ENCODE data around the gene PTPRM. TPM values are rescaled to one million over a fixed set of nuclear protein-coding genes. Genes with fewer than 3 reads are reported as not detected.

PTPRM gene
- total and polyA plus RNA-seq, 2 of the 8 experiments (the other 6 are each of a cell fraction or from before 2014, with no cell fraction given) = 4.1 to 7.0 TPM

DNA sequence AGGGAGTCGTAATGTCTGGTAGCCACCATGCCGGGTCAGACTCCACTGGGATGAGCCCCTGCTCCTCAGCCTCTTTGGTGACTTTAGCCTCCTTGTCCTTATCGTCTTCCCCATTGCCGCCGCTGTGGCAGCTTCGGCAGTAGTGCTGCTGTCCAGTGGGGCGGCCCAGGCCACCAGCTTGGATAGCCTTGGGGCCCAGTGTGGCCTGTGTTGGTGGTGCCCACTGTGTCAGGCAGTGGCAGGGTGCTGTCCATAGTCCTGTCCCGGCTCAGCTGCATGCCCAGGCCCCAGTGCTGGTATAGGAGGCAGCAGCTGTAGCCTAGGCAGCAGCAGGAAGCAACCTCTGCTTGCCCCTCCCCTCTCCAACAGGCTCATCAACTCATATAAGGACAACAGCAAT is 845.0 kb downstream of the PTPRM start:
- Histone ChIP-seq H4K20me1 (replicated peaks in 1 of 2; ENCODE audit: control insufficient read depth in 1 of 2, insufficient read depth in 2 of 2, low read length in 2 of 2) (no peaks in the 10 kb centered on the region), H2BK120ac (replicated peaks; ENCODE audit: low read depth, low read length) (no peak overlapping the region), H2AFZ (ENCODE audit: low read length) (no peak overlapping the region), H3K18ac (ENCODE audit: extremely low read depth, low read length) (no peak overlapping the region), H3K79me2 (ENCODE audit: control insufficient read depth in 1 of 2, insufficient read depth in 2 of 2, low read length in 2 of 2) (no peaks in the 10 kb centered on the region), H4K8ac (ENCODE audit: extremely low read depth, insufficient read depth, low read length) (no peak overlapping the region), H3K56ac (replicated peaks; ENCODE audit: insufficient read length, low read depth, low read length) (no peak overlapping the region), H3K27me3 (replicated peaks in 1 of 4; ENCODE audit: control insufficient read depth in 3 of 4, extremely low read depth in 1 of 4, insufficient read depth in 3 of 4, low read length in 3 of 4) (no peaks in the 10 kb centered on the region), H3K9me3 (ENCODE audit: insufficient read depth in 2 of 2, low read depth in 1 of 2, low read length in 1 of 2) (peaks cover 5 to 13% of the 10 kb centered on the region in 2 experiments; a peak in 3 of 4 replicates), H3K27ac (ENCODE audit: low read depth, low read length) (no peak overlapping the region), H3K4me3 (ENCODE audit: extremely low read depth in 1 of 4, insufficient read depth in 2 of 4, low read depth in 3 of 4, low read length in 4 of 4) (no peak overlapping the region), H3K4me2 (ENCODE audit: insufficient read depth in 1 of 2, low read depth in 2 of 2, low read length in 2 of 2) (no peak overlapping the region), H3K36me3 (ENCODE audit: control insufficient read depth in 2 of 4, insufficient read depth in 4 of 4, low read length in 3 of 4) (no peaks in the 10 kb centered on the region), H2BK12ac (ENCODE audit: low read depth, low read length) (no peak overlapping the region), H3K23ac (ENCODE audit: insufficient read length) (no peak overlapping the region), H3K4ac (replicated peaks; ENCODE audit: insufficient read length, low read depth, low read length) (no peak overlapping the region), H3K23me2 (ENCODE audit: low read depth, low read length) (no peaks in the 10 kb centered on the region), H3K4me1 (replicated peaks in 1 of 4; ENCODE audit: control insufficient read depth in 3 of 4, insufficient read depth in 4 of 4, low read length in 3 of 4) (no peaks in the 10 kb centered on the region), H2BK15ac (ENCODE audit: low read length) (no peak overlapping the region), H3K14ac (ENCODE audit: insufficient read length) (no peak overlapping the region), H4K5ac (ENCODE audit: insufficient read length, low read depth, low read length) (no peak overlapping the region), H4K91ac (replicated peaks; ENCODE audit: insufficient read length, low read length) (no peak overlapping the region), H2BK20ac (ENCODE audit: low read length) (no peak overlapping the region), H2BK5ac (ENCODE audit: low read depth, low read length) (no peak overlapping the region), H3K9ac (replicated peaks in 1 of 4; ENCODE audit: extremely low read depth in 1 of 4, low read depth in 3 of 4, low read length in 3 of 4) (no peak overlapping the region), H3K79me1 (ENCODE audit: low read depth, low read length) (no peaks in the 10 kb centered on the region; the same call in 1 of the 2 replicates), H2AK5ac (ENCODE audit: low read depth, low read length) (no peak overlapping the region)
- FAIRE-seq = no peak
- DNase-seq (ENCODE audit: low read depth in 1 of 2, low spot score in 2 of 2) = no peak
- ChIA-PET CTCF (ENCODE audit: partially characterized antibody) (interaction anchor here (1.2 to 2.5 kb wide), 2 partner anchors 14 to 15 kb away, joined by 3 to 8 read pairs; no protein-coding TSS in a partner anchor), POLR2A (ENCODE audit: partially characterized antibody) (no interaction called here)
- WGBS, 2 experiments (ENCODE audit: extremely low coverage in 1 of 2, insufficient coverage in 1 of 2, insufficient read length in 1 of 2, insufficient replicate concordance in 2 of 2, low coverage in 1 of 2, low lambda C conversion rate in 2 of 2, missing lambda C conversion rate in 1 of 2) = 94% methylated on average over 8 of the region's 8 CpGs; no CpG with 5 or more reads in 1 of the 2 experiments
- TF ChIP-seq EGR1 (IDR thresholded peaks at IDR 0.05; ENCODE audit: borderline replicate concordance, low read depth, low read length) (no peak), EP300 (IDR thresholded peaks at IDR 0.05; ENCODE audit: borderline replicate concordance in 1 of 2, low read depth in 2 of 2, low read length in 2 of 2) (no peak)
- TF ChIP-seq, protein P1, sequence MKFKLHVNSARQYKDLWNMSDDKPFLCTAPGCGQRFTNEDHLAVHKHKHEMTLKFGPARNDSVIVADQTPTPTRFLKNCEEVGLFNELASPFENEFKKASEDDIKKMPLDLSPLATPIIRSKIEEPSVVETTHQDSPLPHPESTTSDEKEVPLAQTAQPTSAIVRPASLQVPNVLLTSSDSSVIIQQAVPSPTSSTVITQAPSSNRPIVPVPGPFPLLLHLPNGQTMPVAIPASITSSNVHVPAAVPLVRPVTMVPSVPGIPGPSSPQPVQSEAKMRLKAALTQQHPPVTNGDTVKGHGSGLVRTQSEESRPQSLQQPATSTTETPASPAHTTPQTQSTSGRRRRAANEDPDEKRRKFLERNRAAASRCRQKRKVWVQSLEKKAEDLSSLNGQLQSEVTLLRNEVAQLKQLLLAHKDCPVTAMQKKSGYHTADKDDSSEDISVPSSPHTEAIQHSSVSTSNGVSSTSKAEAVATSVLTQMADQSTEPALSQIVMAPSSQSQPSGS (IDR thresholded peaks at IDR 0.05; ENCODE audit: low read length) = no peak
